ENCODE data around the gene AZIN2. TPM values are rescaled to one million over a fixed set of nuclear protein-coding genes. Genes with fewer than 3 reads are reported as not detected.

Gene AZIN2
- total RNA-seq, 1 experiment from 2014 or later: 7.3 TPM

- no peak for DNase-seq
- H3K4me1 ChIP-seq (replicated peaks; ENCODE audit: insufficient read depth): peaks cover 22% of the 10 kb centered on the region
- no peak overlapping the region for H3K4me3 ChIP-seq
- intact Hi-C loops (cut with micrococcal nuclease; ENCODE audit: unreplicated experiment): no loop called here
- H3K36me3 ChIP-seq (ENCODE audit: low read depth): peaks cover 4% of the 10 kb centered on the region; the same call in 1 of the 2 replicates
- TF ChIP-seq CTCF (conservative IDR thresholded peaks at IDR 0.05) (no peak), EZH2 (IDR thresholded peaks at IDR 0.05; ENCODE audit: low read depth) (no peak)
- H3K27ac ChIP-seq: no peak overlapping the region
- H3K79me2 ChIP-seq (ENCODE audit: low read depth): no peaks in the 10 kb centered on the region
- H3F3A ChIP-seq (ENCODE audit: insufficient read depth, low read depth): peaks cover under 1% of the 10 kb centered on the region; the same call in 1 of the 2 replicates
- H4K20me1 ChIP-seq (ENCODE audit: insufficient read depth): no peaks in the 10 kb centered on the region
- H3K9me2 ChIP-seq (ENCODE audit: insufficient read depth): no peaks in the 10 kb centered on the region
- no TSS peak for BruUV-seq (replicated peaks)
- ChIA-PET POLR2A (ENCODE audit: unreplicated experiment) (interaction anchor here (0.6 kb wide), 1 partner anchor 20 kb away, joined by 3 read pairs; the partner anchor contains the start of gene TRIM62), CTCF (no interaction called here)
- H3K4me2 ChIP-seq: no peak overlapping the region
- no peaks in the 10 kb centered on the region for H3K9me3 ChIP-seq (ENCODE audit: insufficient read depth, low read depth)
- H2AFZ ChIP-seq: no peak overlapping the region
- no peaks in the 10 kb centered on the region for H3K27me3 ChIP-seq (ENCODE audit: insufficient read depth, low read depth)
Observed at GRCh38 chr1:33162141-33162540, 81.2 kb downstream of the AZIN2 start.

DNA sequence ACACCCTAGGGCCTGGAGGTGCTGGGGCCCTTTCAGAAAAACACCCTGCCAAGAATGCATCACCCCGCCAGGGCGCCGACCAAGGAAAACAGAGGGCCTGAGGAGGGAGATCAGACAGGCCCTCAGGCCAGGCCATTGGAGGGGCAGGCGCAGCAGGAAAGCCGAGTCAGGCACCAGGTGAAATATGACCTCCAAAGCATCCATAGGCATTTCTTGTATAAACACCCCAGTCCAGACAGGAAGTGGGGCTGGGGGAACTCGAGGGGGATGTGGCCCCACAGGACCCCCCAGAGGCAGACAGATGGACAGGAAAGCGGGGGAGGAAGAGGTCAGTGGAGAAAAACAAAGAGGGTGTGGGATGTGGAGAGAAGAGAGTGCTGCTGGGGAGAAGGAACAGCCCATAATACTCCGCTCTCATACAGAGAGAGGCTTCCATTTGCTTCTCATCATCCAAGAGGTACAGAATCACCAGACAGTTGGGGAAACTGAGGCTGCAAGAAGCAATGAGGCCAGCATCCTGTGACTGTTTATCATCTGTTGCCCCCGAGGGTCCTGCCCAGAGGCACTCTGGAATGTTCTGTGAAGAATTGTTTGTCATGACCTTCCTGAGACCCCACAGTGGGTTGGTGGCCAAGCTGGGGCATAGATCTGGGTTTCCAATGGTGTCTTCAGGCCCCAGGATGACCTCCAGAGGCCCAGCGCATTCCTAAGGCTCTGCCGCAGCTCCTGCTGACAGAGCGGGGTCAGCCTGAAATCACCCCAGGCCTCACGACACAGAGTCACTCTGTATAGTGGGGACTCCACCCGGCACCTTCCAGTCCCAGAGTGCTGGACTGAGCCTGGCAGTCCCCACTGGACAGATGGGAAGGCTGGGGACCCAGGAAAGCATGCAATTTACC, 82.9 kb downstream of the AZIN2 start:
- POLR2A ChIA-PET (ENCODE audit: unreplicated experiment): no interaction called here
- Histone ChIP-seq H3K4me1 (replicated peaks; ENCODE audit: insufficient read depth) (peaks cover 34% of the 10 kb centered on the region), H3K27me3 (ENCODE audit: insufficient read depth, low read depth) (no peaks in the 10 kb centered on the region), H2AFZ (no peak overlapping the region), H3F3A (ENCODE audit: insufficient read depth, low read depth) (peaks cover 13% of the 10 kb centered on the region; the same call in 1 of the 2 replicates), H4K20me1 (ENCODE audit: insufficient read depth) (no peaks in the 10 kb centered on the region), H3K79me2 (ENCODE audit: low read depth) (no peaks in the 10 kb centered on the region), H3K36me3 (ENCODE audit: low read depth) (no peaks in the 10 kb centered on the region), H3K4me2 (peak overlapping the region; percentile 50), H3K9me3 (ENCODE audit: insufficient read depth, low read depth) (no peaks in the 10 kb centered on the region), H3K9me2 (ENCODE audit: insufficient read depth) (no peaks in the 10 kb centered on the region), H3K4me3 (no peak overlapping the region), H3K27ac (peak overlapping the region; percentile 44)
- TF ChIP-seq EZH2 (IDR thresholded peaks at IDR 0.05; ENCODE audit: low read depth) (no peak), CTCF (conservative IDR thresholded peaks at IDR 0.05) (no peak)
- no TSS peak for BruUV-seq (replicated peaks)
- peak; percentile 64 to 65 for DNase-seq
- intact Hi-C loops (cut with micrococcal nuclease; ENCODE audit: unreplicated experiment): no loop called here
- CTCF ChIA-PET: no interaction called here

DNA sequence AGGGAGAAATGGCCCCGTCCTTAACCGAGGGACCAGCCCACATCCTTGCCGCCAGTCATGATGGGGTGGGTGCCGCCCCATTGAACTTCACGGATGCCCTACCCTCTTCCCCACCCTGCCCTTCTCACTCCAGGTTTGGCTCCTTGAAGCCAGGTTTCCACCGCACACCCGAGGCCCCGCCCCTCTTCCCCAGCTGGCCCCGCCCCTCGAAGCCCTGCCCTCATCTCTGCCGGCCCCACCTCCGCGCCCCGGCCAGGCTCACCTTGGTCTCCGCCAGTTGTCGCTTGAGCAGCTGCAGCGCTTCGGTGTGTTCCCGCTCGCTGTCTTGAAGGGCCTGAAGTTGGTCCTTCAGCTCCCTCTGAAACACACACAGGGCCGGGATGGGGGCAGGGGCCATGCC, 84.3 kb downstream of the AZIN2 start:
- no peaks in the 10 kb centered on the region for H3K79me2 ChIP-seq (ENCODE audit: low read depth)

More for the DNA sequence above, 84.3 kb downstream of the AZIN2 start:
- DNase-seq: no peak
- no peaks in the 10 kb centered on the region for H3K9me3 ChIP-seq (ENCODE audit: insufficient read depth, low read depth)
- ChIA-PET CTCF (no interaction called here), POLR2A (ENCODE audit: unreplicated experiment) (no interaction called here)
- intact Hi-C loops (cut with micrococcal nuclease; ENCODE audit: unreplicated experiment): no loop called here
- no peaks in the 10 kb centered on the region for H3K9me2 ChIP-seq (ENCODE audit: insufficient read depth)
- BruUV-seq (replicated peaks): no TSS peak
- H3K27me3 ChIP-seq (ENCODE audit: insufficient read depth, low read depth): no peaks in the 10 kb centered on the region
- no peak overlapping the region for H2AFZ ChIP-seq
- H3K4me1 ChIP-seq (replicated peaks; ENCODE audit: insufficient read depth): peaks cover 34% of the 10 kb centered on the region
- TF ChIP-seq CTCF (conservative IDR thresholded peaks at IDR 0.05) (no peak), EZH2 (IDR thresholded peaks at IDR 0.05; ENCODE audit: low read depth) (no peak)
- H3K36me3 ChIP-seq (ENCODE audit: low read depth): no peaks in the 10 kb centered on the region
- no peak overlapping the region for H3K4me3 ChIP-seq
- H3K27ac ChIP-seq: no peak overlapping the region
- no peak overlapping the region for H3K4me2 ChIP-seq
- H3F3A ChIP-seq (ENCODE audit: insufficient read depth, low read depth): peaks cover 13% of the 10 kb centered on the region; the same call in 1 of the 2 replicates
- H4K20me1 ChIP-seq (ENCODE audit: insufficient read depth): no peaks in the 10 kb centered on the region

Data from PC-9 (cell line).